Vagina (tissue), 2 donors: ENCODE measurements around the gene ABLIM2. TPM values are rescaled to one million over a fixed set of nuclear protein-coding genes. Genes with fewer than 3 reads are reported as not detected.

ENCODE experiments used
- DNase-seq, 2 donors: peaks; one replicate each; pipeline ENCODE4 v3.0.0-alpha.2; 2017; ENCODE audit errors: extremely low spot score in 2 of 2
- H3K27ac ChIP-seq: fragments of 200-600 bp; sonication (generic); one replicate; pipeline ENCODE4 v1.5.1; 2019
- H3K27me3 ChIP-seq: fragments of 200-600 bp; sonication (generic); one replicate; pipeline ENCODE4 v1.5.1; 2019
- H3K36me3 ChIP-seq, 2 donors: fragments of 200-600 bp; sonication (generic); one replicate each; pipeline ENCODE4 v1.5.1; 2017 to 2019
- H3K4me1 ChIP-seq: fragments of 200-600 bp; sonication (generic); one replicate; pipeline ENCODE4 v1.5.1; 2019
- H3K4me3 ChIP-seq, 2 donors: fragments of 200-600 bp; sonication (generic); 1 replicate in 1 of 2; 2 replicates in 1 of 2; pipeline ENCODE4 v1.5.1; 2016 to 2019
- H3K9me3 ChIP-seq: fragments of 200-600 bp; sonication (generic); one replicate; pipeline ENCODE4 v1.5.1; 2019
- POLR2A ChIP-seq, 2 donors: fragments of 450-650 bp; IDR thresholded peaks; one replicate each; pipeline ENCODE4 v1.6.1; 2017; ENCODE audit warnings: antibody characterized with exemption in 2 of 2, mild to moderate bottlenecking in 2 of 2, moderate library complexity in 2 of 2
- POLR2AphosphoS5 ChIP-seq, 2 donors: sonication (generic); formaldehyde crosslinking; IDR thresholded peaks; one replicate each; pipeline ENCODE4 v1.9.0; 2017; ENCODE audit warnings: antibody characterized with exemption in 2 of 2, mild to moderate bottlenecking in 2 of 2, low read depth in 1 of 2; ENCODE audit not compliant: insufficient read depth in 1 of 2
- intact Hi-C: fragments of 100-400 bp; cut with DNase I; formaldehyde crosslinking; loops from one replicate; pipeline ENCODE4 v1.15.1; 2023
- total RNA-seq: library from RNA; depleted of rRNA; stranded (reverse); fragments of >200 nt; gene quantifications from one replicate; pipeline ENCODE4 v1.2.3, GENCODE V29; 2016
- TF ChIP-seq, protein P1 (sequence below), 3 experiments: fragments of 450-650 bp in 2 of 3; fragments of 200-600 bp in 1 of 3; sonication (generic) in 1 of 3; IDR thresholded peaks; one replicate each; pipeline ENCODE4 v1.5.1; 2017 to 2019; ENCODE audit warnings: antibody characterized with exemption in 3 of 3, mild to moderate bottlenecking in 2 of 3, moderate library complexity in 2 of 3

The ABLIM2 gene
- total RNA-seq, 1 donor from 2014 or later, result 15.5 TPM

DNA sequence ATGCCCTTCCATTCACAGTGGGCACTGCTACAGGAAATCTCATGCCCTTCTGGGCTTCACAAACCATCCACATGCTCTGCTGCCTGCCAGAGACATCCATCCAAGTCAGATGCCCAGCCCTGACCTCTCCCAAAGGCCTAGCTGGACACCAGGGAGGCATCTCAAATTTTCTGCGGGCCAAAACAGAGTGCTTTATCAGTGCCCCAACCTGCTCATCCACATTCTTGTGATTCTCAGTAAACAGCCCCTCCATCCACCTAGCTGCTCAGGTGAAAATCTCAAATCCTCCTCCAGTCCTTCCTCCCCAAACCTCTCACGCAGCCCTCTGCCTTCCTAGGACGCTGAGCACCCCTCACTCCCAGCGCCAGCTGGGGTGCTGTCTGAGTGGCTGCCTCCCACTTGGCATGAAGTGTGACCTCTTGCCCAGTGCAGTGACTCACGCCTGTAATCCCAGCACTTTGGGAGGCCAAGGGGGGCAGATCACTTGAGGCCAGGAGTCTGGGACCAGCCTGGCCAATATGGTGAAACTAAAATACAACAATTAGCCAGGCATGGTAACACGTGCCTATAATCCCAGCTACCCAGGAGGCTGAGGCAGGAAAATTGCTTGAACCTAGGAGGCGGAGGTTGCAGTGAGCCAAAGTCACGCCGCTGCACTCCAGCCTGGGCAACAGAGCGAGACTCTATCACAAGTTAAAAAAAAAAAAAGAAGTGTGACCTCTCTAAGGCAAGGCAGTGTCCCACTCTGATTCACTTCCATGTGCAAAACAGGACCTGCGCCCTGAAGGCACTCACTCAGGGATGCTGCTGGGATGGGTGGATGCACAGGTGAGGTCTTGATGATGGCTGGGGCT, 217.3 kb downstream of the ABLIM2 start:
- H3K4me1 ChIP-seq, result peaks cover 13% of the 10 kb centered on the region
- no peaks in the 10 kb centered on the region for H3K36me3 ChIP-seq
- no peaks in the 10 kb centered on the region for H3K9me3 ChIP-seq
- TF ChIP-seq POLR2AphosphoS5 (IDR thresholded peaks at IDR 0.05; ENCODE audit: insufficient read depth in 1 of 2, low read depth in 1 of 2) (no peak), POLR2A (IDR thresholded peaks at IDR 0.05) (no peak)
- TF ChIP-seq, protein P1, sequence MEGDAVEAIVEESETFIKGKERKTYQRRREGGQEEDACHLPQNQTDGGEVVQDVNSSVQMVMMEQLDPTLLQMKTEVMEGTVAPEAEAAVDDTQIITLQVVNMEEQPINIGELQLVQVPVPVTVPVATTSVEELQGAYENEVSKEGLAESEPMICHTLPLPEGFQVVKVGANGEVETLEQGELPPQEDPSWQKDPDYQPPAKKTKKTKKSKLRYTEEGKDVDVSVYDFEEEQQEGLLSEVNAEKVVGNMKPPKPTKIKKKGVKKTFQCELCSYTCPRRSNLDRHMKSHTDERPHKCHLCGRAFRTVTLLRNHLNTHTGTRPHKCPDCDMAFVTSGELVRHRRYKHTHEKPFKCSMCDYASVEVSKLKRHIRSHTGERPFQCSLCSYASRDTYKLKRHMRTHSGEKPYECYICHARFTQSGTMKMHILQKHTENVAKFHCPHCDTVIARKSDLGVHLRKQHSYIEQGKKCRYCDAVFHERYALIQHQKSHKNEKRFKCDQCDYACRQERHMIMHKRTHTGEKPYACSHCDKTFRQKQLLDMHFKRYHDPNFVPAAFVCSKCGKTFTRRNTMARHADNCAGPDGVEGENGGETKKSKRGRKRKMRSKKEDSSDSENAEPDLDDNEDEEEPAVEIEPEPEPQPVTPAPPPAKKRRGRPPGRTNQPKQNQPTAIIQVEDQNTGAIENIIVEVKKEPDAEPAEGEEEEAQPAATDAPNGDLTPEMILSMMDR (IDR thresholded peaks at IDR 0.05), result no peak
- no peak overlapping the region for H3K27ac ChIP-seq
- no peaks in the 10 kb centered on the region for H3K27me3 ChIP-seq
- intact Hi-C loops, result no loop called here
- no peak overlapping the region for H3K4me3 ChIP-seq
- no peak for DNase-seq

DNA sequence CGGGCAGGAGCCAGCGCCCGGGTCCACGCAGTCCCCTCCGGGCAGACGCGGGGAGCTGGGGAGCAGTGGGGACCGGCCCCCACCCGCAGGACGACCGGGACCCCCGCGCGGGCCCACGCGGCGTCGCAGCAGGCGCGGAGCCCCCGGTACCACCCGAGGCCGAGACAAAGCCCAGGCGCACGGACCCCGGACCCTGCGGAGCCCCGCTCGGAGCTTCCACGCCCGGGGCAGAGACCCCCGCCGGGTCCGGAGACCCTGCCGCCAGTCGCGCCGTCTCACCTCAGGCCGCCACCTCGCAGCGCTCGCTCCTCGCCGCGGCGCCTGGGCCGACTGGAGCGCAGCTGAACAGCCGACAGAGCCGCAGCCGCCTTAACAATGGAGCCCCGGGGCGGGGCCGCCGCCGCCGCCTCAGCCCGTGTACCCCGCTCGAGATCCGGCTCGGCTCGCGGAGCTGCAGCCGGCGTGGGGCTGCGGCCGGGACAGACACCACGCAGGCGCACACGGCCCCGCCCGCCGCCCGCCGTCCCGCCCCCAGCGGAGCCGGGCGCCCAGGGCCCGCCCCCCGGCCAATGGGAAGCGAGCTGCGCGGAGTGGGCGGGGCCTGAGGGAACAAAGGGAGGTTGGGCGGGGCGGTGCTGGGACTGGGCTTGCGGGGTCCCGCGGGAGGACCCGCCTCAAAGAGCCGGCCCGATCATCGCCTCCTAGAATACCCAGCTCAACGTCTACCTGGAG, 219.1 kb downstream of the ABLIM2 start, which contains the start of gene AFAP1:
Gene AFAP1 (minus strand): TSS at position 485 of the 732 bp plus-strand sequence. CDS start 67,783 bp downstream, outside the sequence.
- H3K36me3 ChIP-seq, result no peaks in the 10 kb centered on the region
- peak within 1 kb of the TSS; percentile 89 for H3K27ac ChIP-seq
- intact Hi-C loops, result loop anchor here (10.0 kb wide), 1 partner anchor 135 kb away; no protein-coding TSS in a partner anchor
- DNase-seq, result no peak
- H3K9me3 ChIP-seq, result no peaks in the 10 kb centered on the region
- TF ChIP-seq POLR2A (IDR thresholded peaks at IDR 0.05), result peak in 1 of 2 donors; percentile 76
- TF ChIP-seq POLR2AphosphoS5 (IDR thresholded peaks at IDR 0.05; ENCODE audit: insufficient read depth in 1 of 2, low read depth in 1 of 2), result peak in 1 of 2 donors; percentile 48
- TF ChIP-seq, protein P1 (IDR thresholded peaks at IDR 0.05), result no peak
- H3K4me1 ChIP-seq, result peaks cover 13% of the 10 kb centered on the region
- no peaks in the 10 kb centered on the region for H3K27me3 ChIP-seq
- H3K4me3 ChIP-seq, result peak within 1 kb of the TSS; percentile 65 to 85

DNA sequence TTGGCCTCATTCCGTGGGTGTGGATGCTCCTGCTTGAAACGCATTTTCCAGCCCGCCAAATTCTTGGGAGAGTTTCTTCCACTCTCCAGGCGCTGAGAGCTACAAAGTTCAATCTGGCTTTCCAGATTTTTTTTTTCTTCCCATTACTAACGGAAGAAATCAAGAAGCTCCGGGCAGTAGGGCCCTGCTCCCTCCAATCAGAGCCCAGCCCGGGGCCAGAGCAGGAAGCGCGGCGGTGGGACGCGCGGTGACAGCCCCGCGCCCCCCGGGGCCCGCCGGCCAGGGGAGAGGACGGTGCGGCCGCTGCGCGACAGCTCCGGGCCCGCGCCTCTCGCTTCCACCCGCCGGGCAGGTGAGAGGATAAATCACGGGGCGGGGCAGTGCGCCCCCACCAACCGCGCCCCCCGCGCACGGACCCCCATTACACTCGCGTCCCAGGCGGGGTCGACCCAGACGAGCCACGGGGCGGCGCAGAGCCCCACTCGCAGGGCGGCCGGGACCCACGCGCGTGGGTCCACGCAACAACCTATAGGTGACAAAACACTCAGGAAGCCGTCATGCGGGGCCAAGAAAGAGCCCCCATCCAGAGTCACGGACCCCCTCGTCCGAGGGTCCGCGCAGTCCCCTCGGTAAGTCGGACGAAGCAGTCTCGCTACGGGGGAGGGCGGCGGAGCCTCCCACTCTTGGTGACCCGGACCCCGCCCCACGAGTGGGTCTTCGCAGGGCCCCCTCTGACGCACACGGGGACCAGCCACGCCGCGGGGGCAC, 219.8 kb downstream of the ABLIM2 start:
- Histone ChIP-seq H3K27ac (peak overlapping the region; percentile 89), H3K36me3 (no peaks in the 10 kb centered on the region), H3K4me3 (peak overlapping the region; percentile 65 to 85), H3K9me3 (no peaks in the 10 kb centered on the region), H3K4me1 (peaks cover 20% of the 10 kb centered on the region), H3K27me3 (no peaks in the 10 kb centered on the region)
- peak in 1 of 2 donors; percentile 21 for TF ChIP-seq POLR2A (IDR thresholded peaks at IDR 0.05)
- TF ChIP-seq, protein P1 (IDR thresholded peaks at IDR 0.05), result no peak
- intact Hi-C loops, result loop anchor here (10.0 kb wide), 1 partner anchor 134 kb away; no protein-coding TSS in a partner anchor
- no peak for DNase-seq

DNA sequence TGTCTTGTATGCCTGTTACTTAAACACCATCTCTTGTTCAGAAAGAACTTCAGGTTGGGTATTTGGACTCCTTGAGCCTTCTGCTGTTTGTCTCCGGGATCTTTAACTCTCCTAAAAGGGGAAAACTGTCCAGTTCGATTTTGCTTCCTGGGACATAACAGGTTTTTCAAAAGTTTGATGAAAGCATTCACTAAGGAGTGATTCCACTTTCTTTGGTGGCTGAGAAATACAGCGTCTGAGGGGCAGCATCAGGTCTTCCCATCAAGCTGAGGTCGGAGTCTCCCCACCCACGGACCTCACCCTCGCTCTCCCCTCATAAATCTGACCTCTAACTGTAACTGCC, 220.4 kb downstream of the ABLIM2 start:
- no peaks in the 10 kb centered on the region for H3K9me3 ChIP-seq
- no peak for TF ChIP-seq POLR2A (IDR thresholded peaks at IDR 0.05)
- TF ChIP-seq POLR2AphosphoS5 (IDR thresholded peaks at IDR 0.05; ENCODE audit: insufficient read depth in 1 of 2, low read depth in 1 of 2), result no peak
- TF ChIP-seq, protein P1 (IDR thresholded peaks at IDR 0.05), result no peak
- peaks cover 25% of the 10 kb centered on the region for H3K4me1 ChIP-seq
- no peaks in the 10 kb centered on the region for H3K27me3 ChIP-seq
- no peaks in the 10 kb centered on the region for H3K36me3 ChIP-seq
- H3K27ac ChIP-seq, result peak overlapping the region; percentile 89
- DNase-seq, result no peak
- intact Hi-C loops, result loop anchor here (10.0 kb wide), 1 partner anchor 133 kb away; no protein-coding TSS in a partner anchor
- H3K4me3 ChIP-seq, result peak overlapping the region; percentile 65 to 85
